SK-N-DZ (cell line): ENCODE results near the gene FBLIM1.

Experiments used
- DNase-seq: peaks from one replicate; pipeline ENCODE4 v3.0.0-alpha.2; 2015; ENCODE audit warnings: low spot score

The FBLIM1 gene

GRCh38 chr1:15748264-15748663 is 10.3 kb upstream of the FBLIM1 start:
- DNase-seq, result no peak

GRCh38 chr1:15748690-15749398 is 9.8 kb upstream of the FBLIM1 start:
- no peak for DNase-seq

GRCh38 chr1:15749399-15750291 is 8.9 kb upstream of the FBLIM1 start:
- no peak for DNase-seq

- DNase-seq, result no peak
Observed at GRCh38 chr1:15750924-15751323, 7.7 kb upstream of the FBLIM1 start.

- no peak for DNase-seq
Observed at GRCh38 chr1:15751717-15752116, 6.9 kb upstream of the FBLIM1 start.

- DNase-seq, result no peak
Observed at GRCh38 chr1:15753776-15754175, 4.8 kb upstream of the FBLIM1 start.

GRCh38 chr1:15755021-15755645 is 3.5 kb upstream of the FBLIM1 start:
- no peak for DNase-seq

GRCh38 chr1:15755646-15756040 is 3.0 kb upstream of the FBLIM1 start:
- no peak for DNase-seq

GRCh38 chr1:15756143-15757015 is 2.2 kb upstream of the FBLIM1 start:
- DNase-seq, result no peak

GRCh38 chr1:15757016-15757543 is 1.5 kb upstream of the FBLIM1 start:
- DNase-seq, result no peak

GRCh38 chr1:15757575-15758342 is 836 bp upstream of the FBLIM1 start:
- DNase-seq, result peak; percentile 68

GRCh38 chr1:15758953-15759661 is 512 bp downstream of the FBLIM1 start:
- DNase-seq, result no peak

GRCh38 chr1:15760520-15761211 is 2.1 kb downstream of the FBLIM1 start:
- DNase-seq, result no peak

GRCh38 chr1:15761366-15762128 is 3.0 kb downstream of the FBLIM1 start:
- no peak for DNase-seq

- no peak for DNase-seq
Observed at GRCh38 chr1:15762546-15762945, 4.0 kb downstream of the FBLIM1 start.

- no peak for DNase-seq
Observed at GRCh38 chr1:15764269-15764764, 5.7 kb downstream of the FBLIM1 start.

GRCh38 chr1:15764890-15765289 is 6.3 kb downstream of the FBLIM1 start:
- DNase-seq, result no peak
